LNCaP clone FGC (cell line): ENCODE measurements around the gene CELF2.

Experiments
- DNase-seq: peaks from one replicate; pipeline ENCODE4 v3.0.0-alpha.2; 2011; ENCODE audit warnings: low read depth
- H3K4me3 ChIP-seq: 2 replicates; pipeline ENCODE4 v1.5.1; 2011; ENCODE audit warnings: mild to moderate bottlenecking, low read depth, low read length, control low read depth
- TF ChIP-seq, protein P1 (sequence below): IDR thresholded peaks from 2 replicates; pipeline ENCODE4 v1.5.1; 2012; ENCODE audit warnings: mild to moderate bottlenecking; ENCODE audit not compliant: control insufficient read depth, insufficient read depth; ENCODE audit errors: extremely low read depth

CELF2 gene

DNA sequence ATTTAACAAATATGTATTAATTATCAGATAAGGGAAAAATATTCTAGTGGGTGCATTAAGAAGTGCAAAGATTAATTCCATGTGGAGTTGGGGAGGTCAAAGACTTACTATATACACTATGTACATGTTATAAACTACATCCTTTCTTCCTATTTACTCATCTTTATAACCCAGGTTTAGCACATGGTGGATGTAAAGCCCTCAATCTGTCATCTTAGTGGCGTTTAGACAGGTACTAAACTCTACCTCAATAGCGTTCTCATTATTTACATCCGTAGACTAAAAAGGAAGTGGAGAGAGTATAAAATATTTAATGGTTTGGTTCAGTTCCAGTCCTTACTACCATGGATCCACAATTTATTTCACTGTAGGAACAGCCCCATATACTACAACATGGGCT, 14.8 kb upstream of the CELF2 start:
- TF ChIP-seq, protein P1, sequence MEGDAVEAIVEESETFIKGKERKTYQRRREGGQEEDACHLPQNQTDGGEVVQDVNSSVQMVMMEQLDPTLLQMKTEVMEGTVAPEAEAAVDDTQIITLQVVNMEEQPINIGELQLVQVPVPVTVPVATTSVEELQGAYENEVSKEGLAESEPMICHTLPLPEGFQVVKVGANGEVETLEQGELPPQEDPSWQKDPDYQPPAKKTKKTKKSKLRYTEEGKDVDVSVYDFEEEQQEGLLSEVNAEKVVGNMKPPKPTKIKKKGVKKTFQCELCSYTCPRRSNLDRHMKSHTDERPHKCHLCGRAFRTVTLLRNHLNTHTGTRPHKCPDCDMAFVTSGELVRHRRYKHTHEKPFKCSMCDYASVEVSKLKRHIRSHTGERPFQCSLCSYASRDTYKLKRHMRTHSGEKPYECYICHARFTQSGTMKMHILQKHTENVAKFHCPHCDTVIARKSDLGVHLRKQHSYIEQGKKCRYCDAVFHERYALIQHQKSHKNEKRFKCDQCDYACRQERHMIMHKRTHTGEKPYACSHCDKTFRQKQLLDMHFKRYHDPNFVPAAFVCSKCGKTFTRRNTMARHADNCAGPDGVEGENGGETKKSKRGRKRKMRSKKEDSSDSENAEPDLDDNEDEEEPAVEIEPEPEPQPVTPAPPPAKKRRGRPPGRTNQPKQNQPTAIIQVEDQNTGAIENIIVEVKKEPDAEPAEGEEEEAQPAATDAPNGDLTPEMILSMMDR, result no peak
- DNase-seq, result no peak
- no peak overlapping the region for H3K4me3 ChIP-seq

DNA sequence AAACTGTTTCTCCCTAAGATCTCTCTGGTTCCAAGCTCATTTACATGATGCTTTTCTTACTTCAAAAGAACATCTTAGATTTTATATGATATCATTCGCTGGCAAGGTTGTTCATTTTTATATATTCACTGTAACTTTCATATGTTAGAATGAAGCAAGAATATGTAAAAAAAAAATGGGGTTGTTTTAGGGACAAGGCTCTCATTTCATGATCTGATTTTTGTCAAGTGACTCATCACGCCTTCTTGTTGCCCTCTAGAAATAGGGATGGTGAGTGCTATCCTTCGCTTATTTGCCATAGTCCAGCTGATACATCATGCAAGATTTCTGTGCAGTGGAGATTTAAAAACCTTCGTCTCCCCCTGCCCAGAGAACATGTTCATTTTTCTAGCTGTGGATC, 14.0 kb upstream of the CELF2 start:
- TF ChIP-seq, protein P1, result no peak
- no peak for DNase-seq
- H3K4me3 ChIP-seq, result no peak overlapping the region

DNA sequence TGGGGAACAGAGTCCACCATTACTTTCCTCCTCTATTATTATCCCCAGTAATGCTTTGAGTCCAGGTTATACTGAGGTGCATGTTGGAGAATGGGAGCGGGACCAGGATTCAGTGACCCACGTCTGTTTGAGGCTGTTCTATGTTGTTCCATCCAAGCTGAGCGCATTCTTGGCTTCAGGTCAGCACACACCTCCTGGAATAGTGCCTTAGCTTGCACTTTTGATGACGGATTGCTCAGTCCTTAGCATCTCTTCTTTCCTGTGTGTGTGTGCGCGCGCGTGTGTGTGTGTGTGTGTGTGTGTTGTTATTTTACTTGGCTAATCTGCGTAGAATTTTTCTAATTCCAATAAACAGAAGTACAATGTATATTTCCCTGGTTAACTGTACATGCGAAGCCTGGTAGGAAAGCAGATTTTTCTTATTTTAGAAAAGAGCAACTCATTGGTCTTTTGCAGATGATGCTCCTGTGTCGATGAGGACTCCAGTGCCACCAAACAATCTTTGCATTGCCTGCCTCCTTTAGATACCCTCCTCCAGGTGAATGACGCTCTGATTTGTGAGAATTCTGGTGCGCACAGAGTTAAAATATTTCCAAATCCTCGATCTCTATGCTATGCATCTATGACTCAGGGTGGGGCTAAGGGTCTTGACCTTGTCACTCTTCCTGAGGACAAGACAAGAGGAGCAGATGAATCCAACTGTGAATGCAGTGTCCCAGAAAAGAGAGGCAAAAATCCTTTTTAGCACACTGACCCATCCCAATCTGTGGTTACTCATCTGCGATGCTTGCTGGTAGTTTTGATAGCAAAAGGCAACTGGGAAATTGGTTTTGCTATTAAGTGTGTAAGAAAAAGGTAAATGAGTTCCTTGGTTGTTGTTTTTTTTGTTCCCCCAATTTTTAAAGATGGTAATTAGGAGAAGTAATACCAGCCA, 13.3 kb upstream of the CELF2 start:
- no peak overlapping the region for H3K4me3 ChIP-seq
- TF ChIP-seq, protein P1, result no peak

DNA sequence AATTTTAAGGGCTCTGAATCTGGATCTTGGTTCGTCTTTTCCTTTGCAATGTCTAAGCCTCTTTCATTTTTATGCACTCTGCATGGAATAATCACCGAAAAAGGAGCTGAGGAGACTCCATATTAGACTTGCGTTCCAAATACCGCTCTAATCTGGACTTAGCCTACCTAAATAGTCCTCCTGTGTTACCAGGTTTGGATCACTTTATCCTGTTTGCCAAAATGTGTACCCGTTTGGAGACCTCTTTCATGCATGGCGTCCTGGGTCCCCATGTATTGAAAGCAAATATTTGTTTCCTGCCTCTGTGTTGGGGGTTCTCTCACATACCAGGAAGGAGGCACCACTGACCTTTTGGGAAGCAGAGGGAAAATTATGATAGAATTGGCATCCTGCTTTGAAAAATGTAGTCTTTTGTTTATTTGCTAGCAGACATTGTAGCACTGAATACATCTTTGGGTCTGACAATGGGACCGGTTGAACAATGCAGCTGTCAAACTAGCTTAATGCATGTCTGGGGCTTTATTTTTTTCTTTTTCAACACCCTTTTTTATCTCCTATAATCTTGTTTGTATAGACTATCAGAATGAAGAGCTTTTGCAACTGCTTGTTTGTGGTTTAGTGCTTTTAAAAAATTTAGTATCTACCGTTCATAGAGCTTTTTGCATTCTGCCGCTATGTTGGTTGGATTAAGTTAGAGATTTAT, 11.8 kb upstream of the CELF2 start:
- DNase-seq, result no peak
- H3K4me3 ChIP-seq, result no peak overlapping the region

More for the DNA sequence above, 13.3 kb upstream of the CELF2 start:
- no peak for DNase-seq

DNA sequence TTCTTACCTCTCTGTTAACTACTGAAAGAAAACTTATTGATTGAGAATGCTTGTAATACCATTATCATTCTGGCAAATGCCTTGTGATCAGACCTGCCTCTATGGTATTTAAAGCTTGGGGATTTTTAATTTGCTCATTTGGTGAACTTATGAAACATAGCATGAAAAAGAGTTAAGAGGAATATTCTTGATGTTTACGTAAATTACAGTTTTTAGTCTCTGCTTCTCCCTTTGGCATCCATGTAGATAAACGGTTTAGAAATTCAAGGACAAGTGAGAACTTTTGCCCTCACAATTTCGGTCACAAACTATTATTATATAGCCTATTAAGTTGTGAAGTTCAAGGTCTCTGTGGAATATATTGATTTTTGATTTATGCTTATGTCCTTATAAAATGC, 11.2 kb upstream of the CELF2 start:
- no peak for DNase-seq
- no peak overlapping the region for H3K4me3 ChIP-seq
- TF ChIP-seq, protein P1, result no peak

More for the DNA sequence above, 11.8 kb upstream of the CELF2 start:
- TF ChIP-seq, protein P1, result no peak

DNA sequence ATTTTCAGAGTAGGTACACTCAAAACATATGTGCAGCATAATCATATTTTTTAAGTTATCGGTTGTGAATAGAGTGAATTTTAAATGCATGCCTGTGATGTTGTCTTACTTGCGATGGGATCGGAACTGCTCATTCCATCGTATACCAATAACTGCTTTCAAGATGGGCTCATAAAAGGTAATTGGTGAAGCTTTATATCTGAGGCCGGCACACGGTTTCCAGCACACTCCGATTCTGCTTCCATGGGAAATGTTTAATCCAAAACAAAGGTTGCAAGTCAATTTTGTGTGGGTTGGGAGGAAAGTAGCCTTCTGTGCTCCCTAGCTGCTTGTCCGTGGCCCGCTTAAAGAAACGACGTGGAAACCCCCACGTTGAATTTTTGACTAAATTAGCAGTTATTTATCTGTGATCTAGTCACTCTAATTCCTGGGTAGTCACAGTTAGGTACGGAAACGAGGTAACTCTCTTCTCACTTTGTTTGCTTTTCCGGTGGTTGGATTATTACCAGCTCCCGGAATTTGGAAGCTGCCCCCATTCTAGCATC, 10.1 kb upstream of the CELF2 start:
- H3K4me3 ChIP-seq, result no peak overlapping the region
- DNase-seq, result no peak
- TF ChIP-seq, protein P1, result no peak
